T-helper 1 cell treated with Interleukin-12 subunit alpha and Interleukin-12 subunit beta and Interleukin-4 antibody, amounts not matched to agents 30 μg/mL and 1 μg/mL, for 36 hours (primary cell): ENCODE measurements around the gene WDR5.

Experiments used
- H3K27ac Mint-ChIP-seq: one replicate; pipeline ENCODE4 v1.8.0; 2021; ENCODE audit warnings: mild to moderate bottlenecking, mixed read lengths
- H3K27me3 Mint-ChIP-seq: one replicate; pipeline ENCODE4 v1.8.0; 2021; ENCODE audit warnings: low read depth, mixed read lengths
- H3K36me3 Mint-ChIP-seq: one replicate; pipeline ENCODE4 v1.8.0; 2021; ENCODE audit warnings: low read depth, mixed read lengths
- H3K4me1 Mint-ChIP-seq: one replicate; pipeline ENCODE4 v1.8.0; 2021; ENCODE audit warnings: low read depth, mixed read lengths
- H3K4me3 Mint-ChIP-seq: one replicate; pipeline ENCODE4 v1.8.0; 2021; ENCODE audit warnings: mild to moderate bottlenecking, moderate library complexity, mixed read lengths
- H3K9me3 Mint-ChIP-seq: one replicate; pipeline ENCODE4 v1.8.0; 2021; ENCODE audit warnings: mixed read lengths

Gene WDR5

GRCh38 chr9:134159566-134160245 lies 23.8 kb downstream of the WDR5 start:
- Mint-ChIP-seq H3K4me3 (no peak overlapping the region), H3K27me3 (no peaks in the 10 kb centered on the region), H3K27ac (no peak overlapping the region), H3K4me1 (peaks cover 8% of the 10 kb centered on the region), H3K9me3 (no peaks in the 10 kb centered on the region), H3K36me3 (peaks cover 26% of the 10 kb centered on the region)

GRCh38 chr9:134161647-134162046 lies 25.8 kb downstream of the WDR5 start:
- Mint-ChIP-seq H3K9me3 (no peaks in the 10 kb centered on the region), H3K4me3 (no peak overlapping the region), H3K27me3 (no peaks in the 10 kb centered on the region), H3K36me3 (peaks cover 14% of the 10 kb centered on the region), H3K27ac (no peak overlapping the region), H3K4me1 (peaks cover 11% of the 10 kb centered on the region)

GRCh38 chr9:134162212-134162775 lies 26.4 kb downstream of the WDR5 start:
- Mint-ChIP-seq H3K4me3 (peak overlapping the region; percentile 45), H3K27ac (peak overlapping the region; percentile 46), H3K36me3 (peaks cover 14% of the 10 kb centered on the region), H3K27me3 (no peaks in the 10 kb centered on the region), H3K4me1 (peaks cover 11% of the 10 kb centered on the region), H3K9me3 (no peaks in the 10 kb centered on the region)

- H3K36me3 Mint-ChIP-seq: peaks cover 11% of the 10 kb centered on the region
- no peaks in the 10 kb centered on the region for H3K27me3 Mint-ChIP-seq
- peak overlapping the region; percentile 46 for H3K27ac Mint-ChIP-seq
- peak overlapping the region; percentile 45 for H3K4me3 Mint-ChIP-seq
- peaks cover 11% of the 10 kb centered on the region for H3K4me1 Mint-ChIP-seq
- no peaks in the 10 kb centered on the region for H3K9me3 Mint-ChIP-seq
These were observed 27.1 kb downstream of the WDR5 start for GRCh38 chr9:134162926-134163370.

- Mint-ChIP-seq H3K27me3 (no peaks in the 10 kb centered on the region), H3K4me3 (no peak overlapping the region), H3K27ac (peak overlapping the region; percentile 15), H3K36me3 (peaks cover 5% of the 10 kb centered on the region), H3K9me3 (peaks cover 2% of the 10 kb centered on the region), H3K4me1 (peaks cover 11% of the 10 kb centered on the region)
These were observed 27.7 kb downstream of the WDR5 start for GRCh38 chr9:134163371-134164196.

- H3K4me1 Mint-ChIP-seq: peaks cover 11% of the 10 kb centered on the region
- H3K9me3 Mint-ChIP-seq: peaks cover 4% of the 10 kb centered on the region
- no peaks in the 10 kb centered on the region for H3K27me3 Mint-ChIP-seq
- no peak overlapping the region for H3K27ac Mint-ChIP-seq
- no peak overlapping the region for H3K4me3 Mint-ChIP-seq
- H3K36me3 Mint-ChIP-seq: peaks cover 5% of the 10 kb centered on the region
These were observed 29.0 kb downstream of the WDR5 start for GRCh38 chr9:134164879-134165278.

GRCh38 chr9:134165357-134166315 lies 29.8 kb downstream of the WDR5 start:
- Mint-ChIP-seq H3K4me1 (peaks cover 11% of the 10 kb centered on the region), H3K27ac (no peak overlapping the region), H3K9me3 (peaks cover 4% of the 10 kb centered on the region), H3K27me3 (no peaks in the 10 kb centered on the region), H3K4me3 (no peak overlapping the region), H3K36me3 (peaks cover 5% of the 10 kb centered on the region)

GRCh38 chr9:134166374-134166773 lies 30.5 kb downstream of the WDR5 start:
- Mint-ChIP-seq H3K4me3 (peak overlapping the region; percentile 37), H3K4me1 (peaks cover 11% of the 10 kb centered on the region), H3K27me3 (no peaks in the 10 kb centered on the region), H3K36me3 (peaks cover 5% of the 10 kb centered on the region), H3K9me3 (peaks cover 4% of the 10 kb centered on the region), H3K27ac (no peak overlapping the region)

- Mint-ChIP-seq H3K27ac (no peak overlapping the region), H3K4me1 (peaks cover 6% of the 10 kb centered on the region), H3K9me3 (peaks cover 4% of the 10 kb centered on the region), H3K27me3 (no peaks in the 10 kb centered on the region), H3K36me3 (peaks cover 2% of the 10 kb centered on the region), H3K4me3 (no peak overlapping the region)
These were observed 31.6 kb downstream of the WDR5 start for GRCh38 chr9:134167530-134167931.

GRCh38 chr9:134168757-134169550 lies 33.1 kb downstream of the WDR5 start:
- no peaks in the 10 kb centered on the region for H3K27me3 Mint-ChIP-seq
- H3K4me3 Mint-ChIP-seq: no peak overlapping the region
- no peak overlapping the region for H3K27ac Mint-ChIP-seq
- no peaks in the 10 kb centered on the region for H3K36me3 Mint-ChIP-seq
- peaks cover 4% of the 10 kb centered on the region for H3K9me3 Mint-ChIP-seq
- peaks cover 3% of the 10 kb centered on the region for H3K4me1 Mint-ChIP-seq

- peaks cover 4% of the 10 kb centered on the region for H3K9me3 Mint-ChIP-seq
- H3K4me3 Mint-ChIP-seq: no peak overlapping the region
- no peaks in the 10 kb centered on the region for H3K27me3 Mint-ChIP-seq
- peaks cover 3% of the 10 kb centered on the region for H3K4me1 Mint-ChIP-seq
- H3K36me3 Mint-ChIP-seq: no peaks in the 10 kb centered on the region
- H3K27ac Mint-ChIP-seq: no peak overlapping the region
These were observed 34.0 kb downstream of the WDR5 start for GRCh38 chr9:134169724-134170401.

- no peaks in the 10 kb centered on the region for H3K27me3 Mint-ChIP-seq
- peaks cover 3% of the 10 kb centered on the region for H3K4me1 Mint-ChIP-seq
- H3K27ac Mint-ChIP-seq: no peak overlapping the region
- H3K9me3 Mint-ChIP-seq: peaks cover 4% of the 10 kb centered on the region
- no peaks in the 10 kb centered on the region for H3K36me3 Mint-ChIP-seq
- no peak overlapping the region for H3K4me3 Mint-ChIP-seq
These were observed 34.8 kb downstream of the WDR5 start for GRCh38 chr9:134170532-134171315.
